Measurements from ENCODE around the gene TATDN2.
"Not testable (repeated sequence)": the region's sequence is repeated elsewhere in the genome, so short reads cannot be mapped to it uniquely, and the experiment has no call there.

The TATDN2 gene

GRCh38 chr3:10260211-10260701 is 12.0 kb downstream of the TATDN2 start:
- DNase-seq: peak in 1 of 42 donors; percentile 12
- intact Hi-C loops (cut with DNase I): no loop called here

- intact Hi-C loops (cut with DNase I): no loop called here
- DNase-seq: no peak
Measured at GRCh38 chr3:10262027-10262426, 13.8 kb downstream of the TATDN2 start.

- intact Hi-C loops (cut with DNase I): no loop called here
- DNase-seq: peak in 1 of 42 donors; percentile 8
Measured at GRCh38 chr3:10263646-10264363, 15.5 kb downstream of the TATDN2 start.

- DNase-seq: no peak
- intact Hi-C loops (cut with DNase I): no loop called here
Measured at GRCh38 chr3:10265833-10266232, 17.6 kb downstream of the TATDN2 start.

GRCh38 chr3:10266936-10267335 is 18.7 kb downstream of the TATDN2 start:
- intact Hi-C loops (cut with DNase I): not testable (repeated sequence)
- peak in 1 of 42 donors; percentile 20 for DNase-seq

- intact Hi-C loops (cut with DNase I): no loop called here
- DNase-seq: no peak
Measured at GRCh38 chr3:10268116-10268515, 19.9 kb downstream of the TATDN2 start.

GRCh38 chr3:10268930-10269329 is 20.7 kb downstream of the TATDN2 start:
- intact Hi-C loops (cut with DNase I): no loop called here

GRCh38 chr3:10269443-10269842 is 21.2 kb downstream of the TATDN2 start:
- peak in 1 of 42 donors; percentile 9 for DNase-seq
- intact Hi-C loops (cut with DNase I): no loop called here

More at GRCh38 chr3:10268930-10269329, 20.7 kb downstream of the TATDN2 start:
- DNase-seq: peak in 1 of 42 donors; percentile 23

GRCh38 chr3:10272476-10272875 is 24.2 kb downstream of the TATDN2 start:
- peak in 3 of 42 donors; percentile 22 to 27 (median 26) for DNase-seq
- intact Hi-C loops (cut with DNase I): not testable (repeated sequence)

- DNase-seq: peak in 1 of 42 donors; percentile 3
- intact Hi-C loops (cut with DNase I): no loop called here
Measured at GRCh38 chr3:10272977-10273376, 24.7 kb downstream of the TATDN2 start.

- intact Hi-C loops (cut with DNase I): no loop called here
- peak in 1 of 42 donors; percentile 11 for DNase-seq
Measured at GRCh38 chr3:10273702-10274305, 25.5 kb downstream of the TATDN2 start.

GRCh38 chr3:10274601-10275000 is 26.3 kb downstream of the TATDN2 start:
- intact Hi-C loops (cut with DNase I): no loop called here
- no peak for DNase-seq

GRCh38 chr3:10277115-10277625 is 28.9 kb downstream of the TATDN2 start:
- intact Hi-C loops (cut with DNase I): no loop called here
- DNase-seq: peak in 1 of 42 donors; percentile 23

- intact Hi-C loops (cut with DNase I): no loop called here
- no peak for DNase-seq
Measured at GRCh38 chr3:10278501-10278900, 30.2 kb downstream of the TATDN2 start.

- peak in 1 of 42 donors; percentile 59 for DNase-seq
- intact Hi-C loops (cut with DNase I): no loop called here
Measured at GRCh38 chr3:10279384-10280176, 31.3 kb downstream of the TATDN2 start.

GRCh38 chr3:10280177-10280529 is 31.9 kb downstream of the TATDN2 start:
- intact Hi-C loops (cut with DNase I): no loop called here
- DNase-seq: no peak

GRCh38 chr3:10280571-10280970 is 32.3 kb downstream of the TATDN2 start:
- no peak for DNase-seq
- intact Hi-C loops (cut with DNase I): no loop called here

GRCh38 chr3:10281951-10282350 is 33.7 kb downstream of the TATDN2 start:
- DNase-seq: peak in 7 of 42 donors; percentile 20 to 73 (median 35)
- intact Hi-C loops (cut with DNase I): no loop called here

GRCh38 chr3:10283638-10284037 is 35.4 kb downstream of the TATDN2 start:
- intact Hi-C loops (cut with DNase I): no loop called here
- peak in 39 of 42 donors; percentile 23 to 87 (median 57) for DNase-seq

- DNase-seq: peak in 2 of 42 donors; percentile 14 to 30
- intact Hi-C loops (cut with DNase I): no loop called here
Measured at GRCh38 chr3:10284496-10284895, 36.2 kb downstream of the TATDN2 start.
